HCT116 (cell line): ENCODE data around the gene STMP1. TPM values are rescaled to one million over a fixed set of nuclear protein-coding genes. Genes with fewer than 3 reads are reported as not detected.

Experiments
- ATAC-seq: fragments of 200-7000 bp; cut with Tn5 transposase; 2 replicates; pipeline ENCODE4 v1.9.1; 2020; ENCODE audit warnings: mild to moderate bottlenecking, moderate library complexity
- BruUV-seq: library from RNA; stranded (reverse); fragments of 400-500 nt; replicated peaks from 2 replicates; lab custom pipeline; 2021; lab: Mats Ljungman, UMichigan
- CTCF ChIA-PET: fragments of 300-600 bp; sonication (Branson Sonifier 250); formaldehyde crosslinking; loops from one replicate; lab custom pipeline; 2021; ENCODE audit warnings: antibody characterized with exemption; lab: Charles Lee
- POLR2A ChIA-PET: fragments of 300-600, 350-600 bp; sonication (Branson Sonifier 250); formaldehyde crosslinking; loops from one replicate; lab custom pipeline; 2021; ENCODE audit warnings: antibody characterized with exemption; lab: Charles Lee
- RAD21 ChIA-PET, 2 experiments: fragments of 300-600 bp; sonication (Branson Sonifier 250); formaldehyde crosslinking; loops; one replicate each; lab custom pipeline; 2023; ENCODE audit warnings: low total read pairs in 2 of 2; ENCODE audit not compliant: uncharacterized antibody in 2 of 2, unreplicated experiment in 2 of 2, low non-redundant PET in 1 of 2; lab: Charles Lee
- DNase-seq: peaks from one replicate; pipeline ENCODE4 v3.0.0-alpha.2; 2010; ENCODE audit warnings: low read depth, low spot score
- H2AFZ ChIP-seq: fragments of 200-600 bp; shearing (Covaris generic), sonication (generic); 2 replicates; pipeline ENCODE4 v1.6.1; 2017; ENCODE audit warnings: low read depth, mixed run types, mixed read lengths, antibody characterized with exemption, low read length; ENCODE audit not compliant: poor library complexity, severe bottlenecking
- H3K27ac ChIP-seq: 2 replicates; pipeline ENCODE4 v1.5.1; 2012; ENCODE audit warnings: low read depth, low read length
- H3K27me3 ChIP-seq: fragments of 200-600 bp; sonication (generic); 2 replicates; pipeline ENCODE4 v1.6.1; 2016; ENCODE audit warnings: mixed run types, low read length, mixed read lengths; ENCODE audit not compliant: insufficient read depth
- H3K36me3 ChIP-seq, 2 experiments: fragments of 200-500 bp in 1 of 2; fragments of 200-600 bp in 1 of 2; sonication (Bioruptor generic) in 1 of 2; sonication (generic) in 1 of 2; 2 replicates each; pipeline versions ENCODE4 v1.5.1 to v1.6.1; 2014 to 2016; ENCODE audit warnings: low read length in 2 of 2, inconsistent platforms in 1 of 2, mixed read lengths in 1 of 2, mixed run types in 1 of 2; ENCODE audit not compliant: insufficient read depth in 2 of 2, control insufficient read depth in 1 of 2
- H3K4me1 ChIP-seq, 2 experiments: fragments of 200-600 bp in 1 of 2; sonication (generic) in 1 of 2; 2 replicates each; pipeline versions ENCODE4 v1.5.1 to v1.6.1; 2012 to 2017; ENCODE audit warnings: low read length in 2 of 2, inconsistent platforms in 1 of 2, mild to moderate bottlenecking in 1 of 2, mixed read lengths in 1 of 2, mixed run types in 1 of 2, moderate library complexity in 1 of 2; ENCODE audit not compliant: insufficient read depth in 2 of 2, control insufficient read depth in 1 of 2
- H3K4me2 ChIP-seq: fragments of 200-600 bp; sonication (generic); 2 replicates; pipeline ENCODE4 v1.6.1; 2017; ENCODE audit warnings: mixed run types, low read length, mixed read lengths
- H3K4me3 ChIP-seq, 2 experiments: fragments of 200-600 bp in 1 of 2; sonication (generic) in 1 of 2; replicated peaks in 1 of 2; 2 replicates each; pipeline ENCODE4 v1.5.1; 2011 to 2016; ENCODE audit warnings: low read length in 2 of 2, control low read depth in 1 of 2, low read depth in 1 of 2, mild to moderate bottlenecking in 1 of 2, mixed read lengths in 1 of 2, mixed run types in 1 of 2
- H3K79me2 ChIP-seq: fragments of 200-600 bp; sonication (generic); 2 replicates; pipeline ENCODE4 v1.6.1; 2017; ENCODE audit warnings: mild to moderate bottlenecking, mixed run types, low read length, moderate library complexity, mixed read lengths; ENCODE audit not compliant: insufficient read depth
- H3K9ac ChIP-seq: fragments of 200-600 bp; sonication (generic); 2 replicates; pipeline ENCODE4 v1.6.1; 2016; ENCODE audit warnings: low read length, mixed read lengths
- H3K9me2 ChIP-seq: fragments of 200-600 bp; sonication (generic), shearing (Covaris generic); 2 replicates; pipeline ENCODE4 v1.6.1; 2017; ENCODE audit warnings: mixed run types, mild to moderate bottlenecking, moderate library complexity; ENCODE audit not compliant: insufficient read depth
- H3K9me3 ChIP-seq, 2 experiments: fragments of 200-500 bp in 1 of 2; fragments of 200-600 bp in 1 of 2; sonication (Bioruptor generic) in 1 of 2; sonication (generic) in 1 of 2; 2 replicates each; pipeline ENCODE4 v1.6.1; 2014 to 2017; ENCODE audit warnings: low read length in 2 of 2, mixed read lengths in 2 of 2, inconsistent platforms in 1 of 2, low read depth in 1 of 2, mild to moderate bottlenecking in 1 of 2, mixed run types in 1 of 2, moderate library complexity in 1 of 2; ENCODE audit not compliant: control insufficient read depth in 1 of 2, insufficient read depth in 1 of 2
- H4K20me1 ChIP-seq: fragments of 200-600 bp; sonication (generic), shearing (Covaris generic); 2 replicates; pipeline ENCODE4 v1.6.1; 2017; ENCODE audit warnings: mixed run types, mild to moderate bottlenecking, moderate library complexity; ENCODE audit not compliant: insufficient read depth
- CBX3 ChIP-seq: IDR thresholded peaks from 2 replicates; pipeline ENCODE4 v1.6.1; 2012; ENCODE audit warnings: low read depth
- EGR1 ChIP-seq: IDR thresholded peaks from 2 replicates; pipeline ENCODE4 v1.6.1; 2012; ENCODE audit warnings: low read depth
- ELF1 ChIP-seq: IDR thresholded peaks from 2 replicates; pipeline ENCODE4 v1.6.1; 2012; ENCODE audit warnings: low read depth, borderline replicate concordance
- EZH2 ChIP-seq: fragments of 200-600 bp; sonication (generic); IDR thresholded peaks from 2 replicates; pipeline ENCODE4 v1.6.1; 2017; ENCODE audit warnings: antibody characterized with exemption, mixed run types
- FOSL1 ChIP-seq: IDR thresholded peaks from 2 replicates; pipeline ENCODE4 v1.6.1; 2012; ENCODE audit warnings: low read depth
- JUND ChIP-seq: IDR thresholded peaks from 2 replicates; pipeline ENCODE4 v1.6.1; 2012
- POLR2AphosphoS5 ChIP-seq: IDR thresholded peaks from 2 replicates; pipeline ENCODE4 v1.6.1; 2011; ENCODE audit warnings: mild to moderate bottlenecking, low read depth, low read length, moderate library complexity
- SP1 ChIP-seq: IDR thresholded peaks from 2 replicates; pipeline ENCODE4 v1.6.1; 2012; ENCODE audit warnings: low read depth
- SRF ChIP-seq: IDR thresholded peaks from 2 replicates; pipeline ENCODE4 v1.6.1; 2012; ENCODE audit warnings: low read depth
- TCF7L2 ChIP-seq: IDR thresholded peaks from 2 replicates; pipeline ENCODE4 v1.7.0; 2011; ENCODE audit warnings: borderline replicate concordance, inconsistent platforms; ENCODE audit not compliant: insufficient read depth, insufficient read length; ENCODE audit errors: extremely low read depth
- ZFX ChIP-seq: fragments of 450-650 bp; IDR thresholded peaks from 2 replicates; pipeline ENCODE4 v1.6.1; 2017
- intact Hi-C: fragments of 100-400 bp; cut with micrococcal nuclease; formaldehyde crosslinking; loops from 2 replicates; pipeline ENCODE4 v1.10.0; 2022
- total RNA-seq: library from RNA; stranded (reverse); gene quantifications from one replicate; pipeline ENCODE4 v1.2.1, GENCODE V29; 2021; ENCODE audit not compliant: unreplicated experiment
- TF ChIP-seq, protein P1 (sequence below): IDR thresholded peaks from 2 replicates; pipeline ENCODE4 v1.6.1; 2012

The STMP1 gene
- total RNA-seq, 1 experiment from 2014 or later = 32.8 TPM

DNA sequence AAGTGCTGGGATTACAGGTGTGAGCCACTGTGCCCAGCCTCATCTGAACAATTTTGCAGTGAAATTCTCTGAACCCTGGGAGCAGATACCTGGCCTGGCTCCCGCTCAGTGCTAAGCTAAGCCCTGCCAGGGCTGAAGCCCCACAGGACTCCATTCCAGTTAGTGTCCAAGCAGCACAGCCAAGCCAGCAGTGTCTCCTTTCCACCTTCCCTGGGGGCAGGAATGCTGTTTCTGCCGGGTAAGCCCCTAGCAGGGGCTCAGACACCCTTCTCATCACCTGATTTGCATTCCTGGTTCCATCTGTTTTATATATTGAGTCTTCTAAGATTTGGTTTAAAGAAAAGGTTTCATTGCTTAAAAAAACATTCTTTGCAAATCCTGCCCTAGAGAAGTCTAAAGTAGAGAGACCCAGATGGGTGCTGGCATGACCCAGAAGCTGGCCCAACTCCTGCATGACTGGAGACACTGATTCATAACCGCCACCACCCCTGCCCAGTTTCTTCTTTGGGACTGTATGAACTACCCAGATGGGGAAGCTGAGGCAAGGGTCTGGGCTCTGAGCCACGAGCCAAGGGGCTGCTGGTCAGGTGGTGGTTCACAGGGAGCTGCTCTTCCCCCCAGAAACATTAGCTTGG lies 51.6 kb downstream of the STMP1 start:
- peak overlapping the region; percentile 49 for H3K9ac ChIP-seq
- H3K9me2 ChIP-seq = no peaks in the 10 kb centered on the region
- BruUV-seq = no TSS peak
- peak overlapping the region in 1 of 2 experiments; percentile 21; a peak in 2 of 4 replicates for H3K4me3 ChIP-seq
- no peaks in the 10 kb centered on the region for H3K79me2 ChIP-seq
- intact Hi-C loops = loop anchor here (1.0 kb wide), 1 partner anchor 31 kb away; no protein-coding TSS in a partner anchor
- peaks cover 29 to 45% of the 10 kb centered on the region in 2 experiments for H3K4me1 ChIP-seq
- no peak for TF ChIP-seq POLR2AphosphoS5
- no peak for TF ChIP-seq ZFX
- no peak for TF ChIP-seq EGR1
- TF ChIP-seq SRF = no peak
- TF ChIP-seq, protein P1, sequence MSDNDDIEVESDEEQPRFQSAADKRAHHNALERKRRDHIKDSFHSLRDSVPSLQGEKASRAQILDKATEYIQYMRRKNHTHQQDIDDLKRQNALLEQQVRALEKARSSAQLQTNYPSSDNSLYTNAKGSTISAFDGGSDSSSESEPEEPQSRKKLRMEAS = no peak
- TF ChIP-seq EZH2 = no peak
- no peaks in the 10 kb centered on the region for H3K9me3 ChIP-seq
- H3K36me3 ChIP-seq = no peaks in the 10 kb centered on the region
- no peak overlapping the region for H2AFZ ChIP-seq
- ChIA-PET CTCF (interaction anchor here (1.4 kb wide), 1 partner anchor 9 kb away, joined by 5 read pairs; no protein-coding TSS in a partner anchor), RAD21 (interaction anchor here in 1 of 2 experiments (0.6 kb wide), 1 partner anchor 24 kb away, joined by 8 read pairs; no protein-coding TSS in a partner anchor), POLR2A (interaction anchor here (0.7 to 1.4 kb wide), 2 partner anchors 31 to 52 kb away, joined by 3 to 4 read pairs; partner anchors contain the start of gene STMP1)
- H4K20me1 ChIP-seq = no peaks in the 10 kb centered on the region
- DNase-seq = no peak
- no peaks in the 10 kb centered on the region for H3K27me3 ChIP-seq
- peak overlapping the region; percentile 73 for H3K4me2 ChIP-seq
- peak overlapping the region; percentile 16; the same call in 1 of the 2 replicates for H3K27ac ChIP-seq
- peak; percentile 8 for ATAC-seq

DNA sequence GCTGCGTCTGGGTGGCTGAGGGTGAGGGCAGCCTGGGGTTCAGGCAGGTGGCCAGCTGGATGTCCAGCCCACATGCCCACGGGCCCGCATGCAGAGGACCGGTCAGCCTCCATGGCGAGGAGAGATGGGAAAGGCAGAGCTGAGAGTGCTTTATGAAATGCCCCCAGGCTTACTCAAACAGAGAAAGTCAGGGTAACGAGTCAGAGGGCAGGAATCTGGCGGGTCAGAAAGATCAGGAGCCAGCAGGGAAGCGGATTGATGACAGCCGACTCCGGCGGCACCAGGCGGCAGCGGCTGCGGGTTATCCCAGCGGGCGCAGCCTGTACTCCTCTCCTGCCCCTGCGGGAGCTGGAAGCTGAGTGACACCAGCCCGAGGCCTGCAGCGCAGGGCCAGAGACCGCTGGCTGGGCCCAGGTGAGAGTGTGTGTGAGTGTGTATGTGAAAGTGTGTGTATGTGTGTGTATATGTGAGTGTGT lies 52.3 kb downstream of the STMP1 start:
- Histone ChIP-seq H3K9me3 (no peaks in the 10 kb centered on the region), H3K4me2 (peak overlapping the region; percentile 73), H3K27me3 (no peaks in the 10 kb centered on the region), H3K27ac (peak overlapping the region; percentile 16; the same call in 1 of the 2 replicates), H3K4me1 (peaks cover 29 to 45% of the 10 kb centered on the region in 2 experiments), H3K9me2 (no peaks in the 10 kb centered on the region), H3K79me2 (no peaks in the 10 kb centered on the region), H4K20me1 (no peaks in the 10 kb centered on the region), H2AFZ (no peak overlapping the region), H3K9ac (peak overlapping the region; percentile 49), H3K36me3 (no peaks in the 10 kb centered on the region), H3K4me3 (peak overlapping the region in 1 of 2 experiments; percentile 21; a peak in 3 of 4 replicates)
- DNase-seq (peak; percentile 67), ATAC-seq (peak; percentile 91)
- ChIA-PET RAD21 (interaction anchor here in 1 of 2 experiments (0.6 kb wide), 1 partner anchor 25 kb away, joined by 8 read pairs; no protein-coding TSS in a partner anchor), CTCF (interaction anchor here (1.4 kb wide), 1 partner anchor 10 kb away, joined by 5 read pairs; no protein-coding TSS in a partner anchor), POLR2A (interaction anchor here (0.7 to 1.4 kb wide), 2 partner anchors 30 to 52 kb away, joined by 3 to 4 read pairs; partner anchors contain the start of gene STMP1)
- no TSS peak for BruUV-seq
- intact Hi-C loops = loop anchor here (1.0 kb wide), 1 partner anchor 31 kb away; no protein-coding TSS in a partner anchor
- TF ChIP-seq FOSL1 (peak; percentile 63), JUND (peak; percentile 62), SRF (no peak; the same call in 1 of the 2 replicates), ELF1 (no peak), TCF7L2 (peak; percentile 16), SP1 (peak; percentile 41; the same call in 1 of the 2 replicates), CBX3 (peak; percentile 37; the same call in 1 of the 2 replicates)
- TF ChIP-seq, protein P1 = 0 out of 2 replicates have a peak, but pooled peaks have one; percentile 49
